Hepatocyte (in vitro differentiated cells): ENCODE data around the gene CLEC3A.

ENCODE experiments used
- EZH2 ChIP-seq: fragments of 200-600 bp; sonication (generic); IDR thresholded peaks from 2 replicates; pipeline ENCODE4 v1.6.1; 2016; ENCODE audit warnings: antibody characterized with exemption, mild to moderate bottlenecking, borderline replicate concordance
- TF ChIP-seq, protein P1 (sequence below): fragments of 200-600 bp; sonication (generic); IDR thresholded peaks from 2 replicates; pipeline ENCODE4 v1.5.1; 2016; ENCODE audit warnings: antibody characterized with exemption, mild to moderate bottlenecking; ENCODE audit not compliant: poor library complexity

- TF ChIP-seq, protein P1, sequence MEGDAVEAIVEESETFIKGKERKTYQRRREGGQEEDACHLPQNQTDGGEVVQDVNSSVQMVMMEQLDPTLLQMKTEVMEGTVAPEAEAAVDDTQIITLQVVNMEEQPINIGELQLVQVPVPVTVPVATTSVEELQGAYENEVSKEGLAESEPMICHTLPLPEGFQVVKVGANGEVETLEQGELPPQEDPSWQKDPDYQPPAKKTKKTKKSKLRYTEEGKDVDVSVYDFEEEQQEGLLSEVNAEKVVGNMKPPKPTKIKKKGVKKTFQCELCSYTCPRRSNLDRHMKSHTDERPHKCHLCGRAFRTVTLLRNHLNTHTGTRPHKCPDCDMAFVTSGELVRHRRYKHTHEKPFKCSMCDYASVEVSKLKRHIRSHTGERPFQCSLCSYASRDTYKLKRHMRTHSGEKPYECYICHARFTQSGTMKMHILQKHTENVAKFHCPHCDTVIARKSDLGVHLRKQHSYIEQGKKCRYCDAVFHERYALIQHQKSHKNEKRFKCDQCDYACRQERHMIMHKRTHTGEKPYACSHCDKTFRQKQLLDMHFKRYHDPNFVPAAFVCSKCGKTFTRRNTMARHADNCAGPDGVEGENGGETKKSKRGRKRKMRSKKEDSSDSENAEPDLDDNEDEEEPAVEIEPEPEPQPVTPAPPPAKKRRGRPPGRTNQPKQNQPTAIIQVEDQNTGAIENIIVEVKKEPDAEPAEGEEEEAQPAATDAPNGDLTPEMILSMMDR = no peak
- no peak for TF ChIP-seq EZH2
These were observed 30.6 kb upstream of the CLEC3A start for GRCh38 chr16:77991701-77992100.
